ENCODE data around the gene RPL10. TPM values are rescaled to one million over a fixed set of nuclear protein-coding genes. Genes with fewer than 3 reads are reported as not detected.

The RPL10 gene
- total and polyA plus RNA-seq, 2 of the 13 experiments (the other 11 are each of a cell fraction or from before 2014, with no cell fraction given) = 2,381 to 4,713 TPM

DNA sequence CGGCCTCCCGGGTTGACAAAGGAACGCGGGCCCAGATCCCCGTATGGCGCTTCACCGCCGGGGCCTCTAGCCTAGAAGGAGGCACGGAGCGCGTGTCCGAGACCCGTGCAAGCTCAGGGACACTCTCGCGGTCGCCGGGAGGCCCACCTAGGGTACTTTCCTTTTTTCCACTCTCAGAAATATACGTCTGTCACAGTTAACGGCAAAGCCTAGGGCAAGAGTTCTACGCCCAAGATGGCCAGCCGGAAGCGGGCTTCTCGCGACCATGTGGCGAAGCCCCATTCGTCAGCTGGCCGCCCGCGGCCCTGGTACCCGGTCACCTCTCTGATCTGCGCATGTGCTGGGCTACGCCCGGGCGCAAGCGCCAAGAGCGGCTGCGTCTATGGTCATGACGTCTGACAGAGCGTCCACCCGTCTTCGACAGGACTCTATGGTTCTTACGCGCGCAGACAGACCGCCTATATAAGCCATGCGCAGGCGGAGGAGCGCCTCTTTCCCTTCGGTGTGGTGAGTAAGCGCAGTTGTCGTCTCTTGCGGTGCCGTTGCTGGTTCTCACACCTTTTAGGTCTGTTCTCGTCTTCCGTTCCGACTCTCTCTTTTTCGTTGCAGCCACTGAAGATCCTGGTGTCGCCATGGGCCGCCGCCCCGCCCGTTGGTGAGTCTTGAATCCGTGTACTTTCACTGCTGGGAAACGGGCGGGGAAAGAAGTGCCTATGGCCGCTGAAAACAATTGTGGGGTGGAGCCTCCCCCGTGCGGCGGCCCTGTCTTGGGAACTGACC, at the start of gene RPL10 (continued):
- TF ChIP-seq, protein P1, sequence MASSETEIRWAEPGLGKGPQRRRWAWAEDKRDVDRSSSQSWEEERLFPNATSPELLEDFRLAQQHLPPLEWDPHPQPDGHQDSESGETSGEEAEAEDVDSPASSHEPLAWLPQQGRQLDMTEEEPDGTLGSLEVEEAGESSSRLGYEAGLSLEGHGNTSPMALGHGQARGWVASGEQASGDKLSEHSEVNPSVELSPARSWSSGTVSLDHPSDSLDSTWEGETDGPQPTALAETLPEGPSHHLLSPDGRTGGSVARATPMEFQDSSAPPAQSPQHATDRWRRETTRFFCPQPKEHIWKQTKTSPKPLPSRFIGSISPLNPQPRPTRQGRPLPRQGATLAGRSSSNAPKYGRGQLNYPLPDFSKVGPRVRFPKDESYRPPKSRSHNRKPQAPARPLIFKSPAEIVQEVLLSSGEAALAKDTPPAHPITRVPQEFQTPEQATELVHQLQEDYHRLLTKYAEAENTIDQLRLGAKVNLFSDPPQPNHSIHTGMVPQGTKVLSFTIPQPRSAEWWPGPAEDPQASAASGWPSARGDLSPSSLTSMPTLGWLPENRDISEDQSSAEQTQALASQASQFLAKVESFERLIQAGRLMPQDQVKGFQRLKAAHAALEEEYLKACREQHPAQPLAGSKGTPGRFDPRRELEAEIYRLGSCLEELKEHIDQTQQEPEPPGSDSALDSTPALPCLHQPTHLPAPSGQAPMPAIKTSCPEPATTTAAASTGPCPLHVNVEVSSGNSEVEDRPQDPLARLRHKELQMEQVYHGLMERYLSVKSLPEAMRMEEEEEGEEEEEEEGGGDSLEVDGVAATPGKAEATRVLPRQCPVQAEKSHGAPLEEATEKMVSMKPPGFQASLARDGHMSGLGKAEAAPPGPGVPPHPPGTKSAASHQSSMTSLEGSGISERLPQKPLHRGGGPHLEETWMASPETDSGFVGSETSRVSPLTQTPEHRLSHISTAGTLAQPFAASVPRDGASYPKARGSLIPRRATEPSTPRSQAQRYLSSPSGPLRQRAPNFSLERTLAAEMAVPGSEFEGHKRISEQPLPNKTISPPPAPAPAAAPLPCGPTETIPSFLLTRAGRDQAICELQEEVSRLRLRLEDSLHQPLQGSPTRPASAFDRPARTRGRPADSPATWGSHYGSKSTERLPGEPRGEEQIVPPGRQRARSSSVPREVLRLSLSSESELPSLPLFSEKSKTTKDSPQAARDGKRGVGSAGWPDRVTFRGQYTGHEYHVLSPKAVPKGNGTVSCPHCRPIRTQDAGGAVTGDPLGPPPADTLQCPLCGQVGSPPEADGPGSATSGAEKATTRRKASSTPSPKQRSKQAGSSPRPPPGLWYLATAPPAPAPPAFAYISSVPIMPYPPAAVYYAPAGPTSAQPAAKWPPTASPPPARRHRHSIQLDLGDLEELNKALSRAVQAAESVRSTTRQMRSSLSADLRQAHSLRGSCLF (CRISPR knock-in tag; IDR thresholded peaks at IDR 0.05; ENCODE audit: borderline replicate concordance) = no peak
- 0 out of 2 replicates have a peak, but pooled peaks have one; percentile 15 for TF ChIP-seq CSRNP1 (CRISPR knock-in tag; IDR thresholded peaks at IDR 0.05)
- no peak for TF ChIP-seq ZNF24 (IDR thresholded peaks at IDR 0.05)
- TF ChIP-seq ZNF605 (CRISPR knock-in tag; IDR thresholded peaks at IDR 0.05) = 0 out of 2 replicates have a peak, but pooled peaks have one; percentile 50
- TF ChIP-seq ZFP36L1 (CRISPR knock-in tag; IDR thresholded peaks at IDR 0.05) = no peak
- TF ChIP-seq GZF1 (CRISPR knock-in tag; IDR thresholded peaks at IDR 0.05) = peak; percentile 75; the same call in 1 of the 2 replicates
- 0 out of 2 replicates have a peak, but pooled peaks have one; percentile 41 for TF ChIP-seq HDAC6 (IDR thresholded peaks at IDR 0.05; ENCODE audit: low read depth, low read length)
- no peak for TF ChIP-seq U2AF2 (IDR thresholded peaks at IDR 0.05; ENCODE audit: low read depth, low read length)
- TF ChIP-seq ZNF607 (CRISPR knock-in tag; IDR thresholded peaks at IDR 0.05; ENCODE audit: borderline replicate concordance) = no peak; the same call in 1 of the 2 replicates
- TF ChIP-seq MXD1 (CRISPR knock-in tag; IDR thresholded peaks at IDR 0.05) = no peak
- TF ChIP-seq ZNF556 (CRISPR knock-in tag; IDR thresholded peaks at IDR 0.05; ENCODE audit: borderline replicate concordance) = no peak
- TF ChIP-seq KAT7 (CRISPR knock-in tag; IDR thresholded peaks at IDR 0.05; ENCODE audit: borderline replicate concordance) = 0 out of 2 replicates have a peak, but pooled peaks have one; percentile 70
- no peak for TF ChIP-seq SRSF9 (IDR thresholded peaks at IDR 0.05; ENCODE audit: borderline replicate concordance, insufficient read depth, low read depth, low read length, poor library complexity, severe bottlenecking)
- TF ChIP-seq MAZ (IDR thresholded peaks at IDR 0.05; ENCODE audit: borderline replicate concordance, low read depth, low read length) = no peak
- peak; percentile 59 for TF ChIP-seq MAZ (CRISPR knock-in tag; IDR thresholded peaks at IDR 0.05; ENCODE audit: low read depth)
- TF ChIP-seq ZNF639 (CRISPR knock-in tag; conservative IDR thresholded peaks at IDR 0.05) = no peak
- TF ChIP-seq ZNF660 (CRISPR knock-in tag; IDR thresholded peaks at IDR 0.05; ENCODE audit: borderline replicate concordance, low read depth) = no peak
- peak; percentile 53; the same call in 1 of the 2 replicates for TF ChIP-seq NAIF1 (CRISPR knock-in tag; IDR thresholded peaks at IDR 0.05; ENCODE audit: borderline replicate concordance)
- TF ChIP-seq, protein P2, sequence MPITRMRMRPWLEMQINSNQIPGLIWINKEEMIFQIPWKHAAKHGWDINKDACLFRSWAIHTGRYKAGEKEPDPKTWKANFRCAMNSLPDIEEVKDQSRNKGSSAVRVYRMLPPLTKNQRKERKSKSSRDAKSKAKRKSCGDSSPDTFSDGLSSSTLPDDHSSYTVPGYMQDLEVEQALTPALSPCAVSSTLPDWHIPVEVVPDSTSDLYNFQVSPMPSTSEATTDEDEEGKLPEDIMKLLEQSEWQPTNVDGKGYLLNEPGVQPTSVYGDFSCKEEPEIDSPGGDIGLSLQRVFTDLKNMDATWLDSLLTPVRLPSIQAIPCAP (CRISPR knock-in tag; IDR thresholded peaks at IDR 0.05; ENCODE audit: low read depth) = no peak

All from HepG2 (cell line).